Iris pigment epithelial cell (primary cell): Measurements from ENCODE around the gene MGMT.
"Not testable (repeated sequence)": the region's sequence is repeated elsewhere in the genome, so short reads cannot be mapped to it uniquely, and the experiment has no call there.

Experiments
- DNase-seq: peaks from one replicate; pipeline ENCODE4 v3.0.0-alpha.2; 2011; ENCODE audit warnings: low read depth

The MGMT gene

GRCh38 chr10:129466703-129467358, at the start of gene MGMT:
Gene MGMT, plus strand, starts transcription at chr10:129467241.
- DNase-seq, result peak; percentile 70

- no peak for DNase-seq
These were observed 49.2 kb upstream of the MGMT start for GRCh38 chr10:129417870-129418269.

- DNase-seq, result no peak
These were observed 48.4 kb upstream of the MGMT start for GRCh38 chr10:129418496-129419225.

- no peak for DNase-seq
These were observed 47.6 kb upstream of the MGMT start for GRCh38 chr10:129419397-129419796.

- DNase-seq, result no peak
These were observed 45.5 kb upstream of the MGMT start for GRCh38 chr10:129421399-129422010.

- no peak for DNase-seq
These were observed 42.1 kb upstream of the MGMT start for GRCh38 chr10:129424978-129425377.

GRCh38 chr10:129426606-129427005, 40.4 kb upstream of the MGMT start:
- DNase-seq, result no peak

- no peak for DNase-seq
These were observed 33.8 kb upstream of the MGMT start for GRCh38 chr10:129433266-129433665.

GRCh38 chr10:129435724-129436123, 31.3 kb upstream of the MGMT start:
- DNase-seq, result not testable (repeated sequence)

GRCh38 chr10:129438024-129438423, 29.0 kb upstream of the MGMT start:
- no peak for DNase-seq

- DNase-seq, result no peak
These were observed 26.8 kb upstream of the MGMT start for GRCh38 chr10:129440247-129440646.

GRCh38 chr10:129440722-129441316, 26.2 kb upstream of the MGMT start:
- no peak for DNase-seq

GRCh38 chr10:129441372-129442009, 25.6 kb upstream of the MGMT start:
- no peak for DNase-seq

- no peak for DNase-seq
These were observed 24.2 kb upstream of the MGMT start for GRCh38 chr10:129442866-129443265.

GRCh38 chr10:129444359-129444758, 22.7 kb upstream of the MGMT start:
- DNase-seq, result no peak

- no peak for DNase-seq
These were observed 21.4 kb upstream of the MGMT start for GRCh38 chr10:129445436-129446182.

- DNase-seq, result no peak
These were observed 20.9 kb upstream of the MGMT start for GRCh38 chr10:129446183-129446581.

- no peak for DNase-seq
These were observed 19.6 kb upstream of the MGMT start for GRCh38 chr10:129447486-129447885.

GRCh38 chr10:129448086-129448485, 19.0 kb upstream of the MGMT start:
- no peak for DNase-seq

GRCh38 chr10:129448539-129448938, 18.5 kb upstream of the MGMT start:
- no peak for DNase-seq

GRCh38 chr10:129449893-129450292, 17.1 kb upstream of the MGMT start:
- DNase-seq, result no peak

GRCh38 chr10:129450391-129450790, 16.6 kb upstream of the MGMT start:
- no peak for DNase-seq
